HCT116 (cell line): ENCODE data around the gene ASPHD2. TPM values are rescaled to one million over a fixed set of nuclear protein-coding genes. Genes with fewer than 3 reads are reported as not detected.

Source experiments
- ATAC-seq: fragments of 200-7000 bp; cut with Tn5 transposase; 2 replicates; pipeline ENCODE4 v1.9.1; 2020; ENCODE audit warnings: mild to moderate bottlenecking, moderate library complexity
- BruUV-seq: library from RNA; stranded (reverse); fragments of 400-500 nt; replicated peaks from 2 replicates; lab custom pipeline; 2021; lab: Mats Ljungman, UMichigan
- CTCF ChIA-PET: fragments of 300-600 bp; sonication (Branson Sonifier 250); formaldehyde crosslinking; loops from one replicate; lab custom pipeline; 2021; ENCODE audit warnings: antibody characterized with exemption; lab: Charles Lee
- POLR2A ChIA-PET: fragments of 300-600, 350-600 bp; sonication (Branson Sonifier 250); formaldehyde crosslinking; loops from one replicate; lab custom pipeline; 2021; ENCODE audit warnings: antibody characterized with exemption; lab: Charles Lee
- RAD21 ChIA-PET, 2 experiments: fragments of 300-600 bp; sonication (Branson Sonifier 250); formaldehyde crosslinking; loops; one replicate each; lab custom pipeline; 2023; ENCODE audit warnings: low total read pairs in 2 of 2; ENCODE audit not compliant: uncharacterized antibody in 2 of 2, unreplicated experiment in 2 of 2, low non-redundant PET in 1 of 2; lab: Charles Lee
- DNase-seq: peaks from one replicate; pipeline ENCODE4 v3.0.0-alpha.2; 2010; ENCODE audit warnings: low read depth, low spot score
- H2AFZ ChIP-seq: fragments of 200-600 bp; shearing (Covaris generic), sonication (generic); 2 replicates; pipeline ENCODE4 v1.6.1; 2017; ENCODE audit warnings: low read depth, mixed run types, mixed read lengths, antibody characterized with exemption, low read length; ENCODE audit not compliant: poor library complexity, severe bottlenecking
- H3K27ac ChIP-seq: 2 replicates; pipeline ENCODE4 v1.5.1; 2012; ENCODE audit warnings: low read depth, low read length
- H3K27me3 ChIP-seq: fragments of 200-600 bp; sonication (generic); 2 replicates; pipeline ENCODE4 v1.6.1; 2016; ENCODE audit warnings: mixed run types, low read length, mixed read lengths; ENCODE audit not compliant: insufficient read depth
- H3K36me3 ChIP-seq, 2 experiments: fragments of 200-500 bp in 1 of 2; fragments of 200-600 bp in 1 of 2; sonication (Bioruptor generic) in 1 of 2; sonication (generic) in 1 of 2; 2 replicates each; pipeline versions ENCODE4 v1.5.1 to v1.6.1; 2014 to 2016; ENCODE audit warnings: low read length in 2 of 2, inconsistent platforms in 1 of 2, mixed read lengths in 1 of 2, mixed run types in 1 of 2; ENCODE audit not compliant: insufficient read depth in 2 of 2, control insufficient read depth in 1 of 2
- H3K4me1 ChIP-seq, 2 experiments: fragments of 200-600 bp in 1 of 2; sonication (generic) in 1 of 2; 2 replicates each; pipeline versions ENCODE4 v1.5.1 to v1.6.1; 2012 to 2017; ENCODE audit warnings: low read length in 2 of 2, inconsistent platforms in 1 of 2, mild to moderate bottlenecking in 1 of 2, mixed read lengths in 1 of 2, mixed run types in 1 of 2, moderate library complexity in 1 of 2; ENCODE audit not compliant: insufficient read depth in 2 of 2, control insufficient read depth in 1 of 2
- H3K4me2 ChIP-seq: fragments of 200-600 bp; sonication (generic); 2 replicates; pipeline ENCODE4 v1.6.1; 2017; ENCODE audit warnings: mixed run types, low read length, mixed read lengths
- H3K4me3 ChIP-seq, 2 experiments: fragments of 200-600 bp in 1 of 2; sonication (generic) in 1 of 2; replicated peaks in 1 of 2; 2 replicates each; pipeline ENCODE4 v1.5.1; 2011 to 2016; ENCODE audit warnings: low read length in 2 of 2, control low read depth in 1 of 2, low read depth in 1 of 2, mild to moderate bottlenecking in 1 of 2, mixed read lengths in 1 of 2, mixed run types in 1 of 2
- H3K79me2 ChIP-seq: fragments of 200-600 bp; sonication (generic); 2 replicates; pipeline ENCODE4 v1.6.1; 2017; ENCODE audit warnings: mild to moderate bottlenecking, mixed run types, low read length, moderate library complexity, mixed read lengths; ENCODE audit not compliant: insufficient read depth
- H3K9ac ChIP-seq: fragments of 200-600 bp; sonication (generic); 2 replicates; pipeline ENCODE4 v1.6.1; 2016; ENCODE audit warnings: low read length, mixed read lengths
- H3K9me2 ChIP-seq: fragments of 200-600 bp; sonication (generic), shearing (Covaris generic); 2 replicates; pipeline ENCODE4 v1.6.1; 2017; ENCODE audit warnings: mixed run types, mild to moderate bottlenecking, moderate library complexity; ENCODE audit not compliant: insufficient read depth
- H3K9me3 ChIP-seq, 2 experiments: fragments of 200-500 bp in 1 of 2; fragments of 200-600 bp in 1 of 2; sonication (Bioruptor generic) in 1 of 2; sonication (generic) in 1 of 2; 2 replicates each; pipeline ENCODE4 v1.6.1; 2014 to 2017; ENCODE audit warnings: low read length in 2 of 2, mixed read lengths in 2 of 2, inconsistent platforms in 1 of 2, low read depth in 1 of 2, mild to moderate bottlenecking in 1 of 2, mixed run types in 1 of 2, moderate library complexity in 1 of 2; ENCODE audit not compliant: control insufficient read depth in 1 of 2, insufficient read depth in 1 of 2
- H4K20me1 ChIP-seq: fragments of 200-600 bp; sonication (generic), shearing (Covaris generic); 2 replicates; pipeline ENCODE4 v1.6.1; 2017; ENCODE audit warnings: mixed run types, mild to moderate bottlenecking, moderate library complexity; ENCODE audit not compliant: insufficient read depth
- CBX3 ChIP-seq: IDR thresholded peaks from 2 replicates; pipeline ENCODE4 v1.6.1; 2012; ENCODE audit warnings: low read depth
- CEBPB ChIP-seq: IDR thresholded peaks from 2 replicates; pipeline ENCODE4 v1.6.1; 2012; ENCODE audit warnings: low read depth
- CTCF ChIP-seq, 3 experiments: fragments of 200-600 bp in 1 of 3; sonication (generic) in 1 of 3; IDR thresholded peaks in 2 of 3; conservative IDR thresholded peaks in 1 of 3; 2 replicates each; pipeline ENCODE4 v1.5.1; 2012 to 2017; ENCODE audit warnings: low read depth in 2 of 3, low read length in 2 of 3, antibody characterized with exemption in 1 of 3, borderline replicate concordance in 1 of 3, control low read depth in 1 of 3, mild to moderate bottlenecking in 1 of 3, mixed read lengths in 1 of 3, mixed run types in 1 of 3, moderate library complexity in 1 of 3; ENCODE audit not compliant: insufficient read depth in 1 of 3
- EGR1 ChIP-seq: IDR thresholded peaks from 2 replicates; pipeline ENCODE4 v1.6.1; 2012; ENCODE audit warnings: low read depth
- ELF1 ChIP-seq: IDR thresholded peaks from 2 replicates; pipeline ENCODE4 v1.6.1; 2012; ENCODE audit warnings: low read depth, borderline replicate concordance
- EZH2 ChIP-seq: fragments of 200-600 bp; sonication (generic); IDR thresholded peaks from 2 replicates; pipeline ENCODE4 v1.6.1; 2017; ENCODE audit warnings: antibody characterized with exemption, mixed run types
- EZH2phosphoT487 ChIP-seq: fragments of 200-600 bp; IDR thresholded peaks from 2 replicates; pipeline ENCODE4 v1.6.1; 2018; ENCODE audit warnings: antibody characterized with exemption, borderline replicate concordance
- FOSL1 ChIP-seq: IDR thresholded peaks from 2 replicates; pipeline ENCODE4 v1.6.1; 2012; ENCODE audit warnings: low read depth
- POLR2A ChIP-seq: IDR thresholded peaks from 2 replicates; pipeline ENCODE4 v1.7.0; 2011; ENCODE audit warnings: borderline replicate concordance; ENCODE audit not compliant: insufficient read depth, insufficient read length; ENCODE audit errors: extremely low read depth
- POLR2AphosphoS5 ChIP-seq: IDR thresholded peaks from 2 replicates; pipeline ENCODE4 v1.6.1; 2011; ENCODE audit warnings: mild to moderate bottlenecking, low read depth, low read length, moderate library complexity
- RAD21 ChIP-seq: IDR thresholded peaks from 2 replicates; pipeline ENCODE4 v1.6.1; 2012; ENCODE audit warnings: low read depth, mild to moderate bottlenecking
- SIN3A ChIP-seq: IDR thresholded peaks from 2 replicates; pipeline ENCODE4 v1.6.1; 2012; ENCODE audit warnings: low read depth
- SP1 ChIP-seq: IDR thresholded peaks from 2 replicates; pipeline ENCODE4 v1.6.1; 2012; ENCODE audit warnings: low read depth
- TCF7L2 ChIP-seq: IDR thresholded peaks from 2 replicates; pipeline ENCODE4 v1.7.0; 2011; ENCODE audit warnings: borderline replicate concordance, inconsistent platforms; ENCODE audit not compliant: insufficient read depth, insufficient read length; ENCODE audit errors: extremely low read depth
- YY1 ChIP-seq: IDR thresholded peaks from 2 replicates; pipeline ENCODE4 v1.6.1; 2011; ENCODE audit warnings: low read length, low read depth, moderate library complexity, mild to moderate bottlenecking; ENCODE audit not compliant: insufficient replicate concordance; ENCODE audit errors: extremely low read depth
- ZFX ChIP-seq: fragments of 450-650 bp; IDR thresholded peaks from 2 replicates; pipeline ENCODE4 v1.6.1; 2017
- ZNF274 ChIP-seq: fragments of 200-500 bp; sonication (Bioruptor generic); IDR thresholded peaks from 2 replicates; pipeline ENCODE4 v1.6.1; 2014; ENCODE audit warnings: mild to moderate bottlenecking, low read depth, low read length, inconsistent platforms
- intact Hi-C: fragments of 100-400 bp; cut with micrococcal nuclease; formaldehyde crosslinking; loops from 2 replicates; pipeline ENCODE4 v1.10.0; 2022
- total RNA-seq: library from RNA; stranded (reverse); gene quantifications from one replicate; pipeline ENCODE4 v1.2.1, GENCODE V29; 2021; ENCODE audit not compliant: unreplicated experiment
- TF ChIP-seq, protein P1 (sequence below): IDR thresholded peaks from 2 replicates; pipeline ENCODE4 v1.6.1; 2011; ENCODE audit warnings: mild to moderate bottlenecking, low read length, moderate library complexity; ENCODE audit not compliant: insufficient replicate concordance; ENCODE audit errors: extremely low read depth
- TF ChIP-seq, protein P2 (sequence below): IDR thresholded peaks from 2 replicates; pipeline ENCODE4 v1.6.1; 2012; ENCODE audit warnings: low read depth
- TF ChIP-seq, protein P3 (sequence below): IDR thresholded peaks from 2 replicates; pipeline ENCODE4 v1.6.1; 2012

ASPHD2 gene
- total RNA-seq, 1 experiment from 2014 or later, result 4.1 TPM

DNA sequence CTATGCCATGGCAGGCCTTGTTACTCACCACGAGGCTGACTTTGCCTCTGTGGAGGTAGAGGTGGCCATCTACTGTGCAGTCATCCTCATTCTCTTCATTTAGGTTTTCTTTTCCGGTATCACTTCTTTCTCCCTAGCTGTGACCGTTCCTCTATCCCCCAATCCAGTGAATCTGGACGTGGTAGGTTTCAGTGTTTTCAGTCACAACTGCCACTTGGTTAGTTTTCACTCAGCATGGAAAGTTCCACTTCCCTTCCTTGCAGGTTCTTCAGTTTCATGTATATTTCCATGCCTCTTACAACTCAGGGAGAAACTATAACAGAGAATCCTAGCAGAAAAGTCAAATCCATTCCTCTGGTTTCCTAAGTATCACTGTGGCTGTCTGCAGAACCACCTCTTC lies 52.6 kb downstream of the ASPHD2 start:
- Histone ChIP-seq H3K9me3 (no peaks in the 10 kb centered on the region), H3K9ac (no peak overlapping the region), H3K4me3 (no peak overlapping the region), H4K20me1 (no peaks in the 10 kb centered on the region)
- no peak for TF ChIP-seq POLR2A
- TF ChIP-seq, protein P1, sequence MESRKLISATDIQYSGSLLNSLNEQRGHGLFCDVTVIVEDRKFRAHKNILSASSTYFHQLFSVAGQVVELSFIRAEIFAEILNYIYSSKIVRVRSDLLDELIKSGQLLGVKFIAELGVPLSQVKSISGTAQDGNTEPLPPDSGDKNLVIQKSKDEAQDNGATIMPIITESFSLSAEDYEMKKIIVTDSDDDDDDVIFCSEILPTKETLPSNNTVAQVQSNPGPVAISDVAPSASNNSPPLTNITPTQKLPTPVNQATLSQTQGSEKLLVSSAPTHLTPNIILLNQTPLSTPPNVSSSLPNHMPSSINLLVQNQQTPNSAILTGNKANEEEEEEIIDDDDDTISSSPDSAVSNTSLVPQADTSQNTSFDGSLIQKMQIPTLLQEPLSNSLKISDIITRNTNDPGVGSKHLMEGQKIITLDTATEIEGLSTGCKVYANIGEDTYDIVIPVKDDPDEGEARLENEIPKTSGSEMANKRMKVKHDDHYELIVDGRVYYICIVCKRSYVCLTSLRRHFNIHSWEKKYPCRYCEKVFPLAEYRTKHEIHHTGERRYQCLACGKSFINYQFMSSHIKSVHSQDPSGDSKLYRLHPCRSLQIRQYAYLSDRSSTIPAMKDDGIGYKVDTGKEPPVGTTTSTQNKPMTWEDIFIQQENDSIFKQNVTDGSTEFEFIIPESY, result no peak
- TF ChIP-seq ZNF274, result no peak
- TF ChIP-seq CBX3, result no peak
- no peak for TF ChIP-seq FOSL1
- no peak for TF ChIP-seq SIN3A
- TF ChIP-seq EZH2, result no peak
- TF ChIP-seq, protein P2, sequence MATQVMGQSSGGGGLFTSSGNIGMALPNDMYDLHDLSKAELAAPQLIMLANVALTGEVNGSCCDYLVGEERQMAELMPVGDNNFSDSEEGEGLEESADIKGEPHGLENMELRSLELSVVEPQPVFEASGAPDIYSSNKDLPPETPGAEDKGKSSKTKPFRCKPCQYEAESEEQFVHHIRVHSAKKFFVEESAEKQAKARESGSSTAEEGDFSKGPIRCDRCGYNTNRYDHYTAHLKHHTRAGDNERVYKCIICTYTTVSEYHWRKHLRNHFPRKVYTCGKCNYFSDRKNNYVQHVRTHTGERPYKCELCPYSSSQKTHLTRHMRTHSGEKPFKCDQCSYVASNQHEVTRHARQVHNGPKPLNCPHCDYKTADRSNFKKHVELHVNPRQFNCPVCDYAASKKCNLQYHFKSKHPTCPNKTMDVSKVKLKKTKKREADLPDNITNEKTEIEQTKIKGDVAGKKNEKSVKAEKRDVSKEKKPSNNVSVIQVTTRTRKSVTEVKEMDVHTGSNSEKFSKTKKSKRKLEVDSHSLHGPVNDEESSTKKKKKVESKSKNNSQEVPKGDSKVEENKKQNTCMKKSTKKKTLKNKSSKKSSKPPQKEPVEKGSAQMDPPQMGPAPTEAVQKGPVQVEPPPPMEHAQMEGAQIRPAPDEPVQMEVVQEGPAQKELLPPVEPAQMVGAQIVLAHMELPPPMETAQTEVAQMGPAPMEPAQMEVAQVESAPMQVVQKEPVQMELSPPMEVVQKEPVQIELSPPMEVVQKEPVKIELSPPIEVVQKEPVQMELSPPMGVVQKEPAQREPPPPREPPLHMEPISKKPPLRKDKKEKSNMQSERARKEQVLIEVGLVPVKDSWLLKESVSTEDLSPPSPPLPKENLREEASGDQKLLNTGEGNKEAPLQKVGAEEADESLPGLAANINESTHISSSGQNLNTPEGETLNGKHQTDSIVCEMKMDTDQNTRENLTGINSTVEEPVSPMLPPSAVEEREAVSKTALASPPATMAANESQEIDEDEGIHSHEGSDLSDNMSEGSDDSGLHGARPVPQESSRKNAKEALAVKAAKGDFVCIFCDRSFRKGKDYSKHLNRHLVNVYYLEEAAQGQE, result no peak
- no peak for TF ChIP-seq TCF7L2
- no peak for TF ChIP-seq RAD21
- no peak for TF ChIP-seq POLR2AphosphoS5
- TF ChIP-seq CEBPB, result no peak
- no peak for TF ChIP-seq YY1
- no peak for TF ChIP-seq CTCF (IDR thresholded peaks at IDR 0.05 in 2 of 3, conservative IDR thresholded peaks at IDR 0.05 in 1 of 3; ENCODE audit: borderline replicate concordance in 1 of 3, insufficient read depth in 1 of 3, low read depth in 2 of 3, low read length in 2 of 3)
- TF ChIP-seq EGR1, result no peak
- TF ChIP-seq ELF1, result no peak
- no peak for TF ChIP-seq ZFX
- no peak for TF ChIP-seq SP1
- TF ChIP-seq, protein P3, sequence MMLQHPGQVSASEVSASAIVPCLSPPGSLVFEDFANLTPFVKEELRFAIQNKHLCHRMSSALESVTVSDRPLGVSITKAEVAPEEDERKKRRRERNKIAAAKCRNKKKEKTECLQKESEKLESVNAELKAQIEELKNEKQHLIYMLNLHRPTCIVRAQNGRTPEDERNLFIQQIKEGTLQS, result no peak
- TF ChIP-seq EZH2phosphoT487, result no peak
- TF ChIP-seq, all 23 proteins: peak for 0
- DNase-seq (no peak), ATAC-seq (no peak)
- no peaks in the 10 kb centered on the region for H3K9me2 ChIP-seq
- no peak overlapping the region for H2AFZ ChIP-seq
- no peak overlapping the region for H3K27ac ChIP-seq
- no peaks in the 10 kb centered on the region for H3K27me3 ChIP-seq
- RAD21 ChIA-PET, result no interaction called here
- H3K4me1 ChIP-seq, result peaks cover 10 to 15% of the 10 kb centered on the region in 2 experiments
- H3K79me2 ChIP-seq, result peaks cover 63% of the 10 kb centered on the region
- peaks cover 9 to 17% of the 10 kb centered on the region in 2 experiments; a peak in 3 of 4 replicates for H3K36me3 ChIP-seq
- intact Hi-C loops, result no loop called here
- POLR2A ChIA-PET, result no interaction called here
- no TSS peak for BruUV-seq
- CTCF ChIA-PET, result no interaction called here
- H3K4me2 ChIP-seq, result no peak overlapping the region
